Psoas muscle (tissue), 8 donors: Measurements from ENCODE around the gene RAF1. TPM values are rescaled to one million over a fixed set of nuclear protein-coding genes. Genes with fewer than 3 reads are reported as not detected.

Source experiments
- ATAC-seq, 4 donors: fragments of 200-7000 bp; cut with Tn5 transposase; one replicate each; pipeline ENCODE4 v1.9.1; 2020; ENCODE audit warnings: moderate library complexity in 3 of 4, mild to moderate bottlenecking in 2 of 4
- DNase-seq, 2 donors: peaks; one replicate each; pipeline ENCODE4 v3.0.0-alpha.2; 2020
- H3K27ac ChIP-seq: fragments of 200-600 bp; one replicate; pipeline ENCODE4 v1.8.0; 2022
- H3K27me3 ChIP-seq, 3 donors: fragments of 200-600 bp in 1 of 3; one replicate each; pipeline versions ENCODE4 v1.6.1 to v1.8.0; 2013 to 2022; ENCODE audit warnings: low read length in 2 of 3, mild to moderate bottlenecking in 2 of 3, moderate library complexity in 1 of 3; ENCODE audit not compliant: insufficient read depth in 3 of 3
- H3K36me3 ChIP-seq, 2 donors: fragments of 200-600 bp in 1 of 2; one replicate each; pipeline versions ENCODE4 v1.6.1 to v1.8.0; 2013 to 2022; ENCODE audit warnings: low read depth in 1 of 2, mild to moderate bottlenecking in 1 of 2, moderate library complexity in 1 of 2; ENCODE audit not compliant: insufficient read depth in 1 of 2
- H3K4me1 ChIP-seq: fragments of 200-600 bp; one replicate; pipeline ENCODE4 v1.8.0; 2022
- H3K4me3 ChIP-seq: fragments of 200-600 bp; one replicate; pipeline ENCODE4 v1.8.0; 2022; ENCODE audit warnings: mild to moderate bottlenecking
- H3K9me3 ChIP-seq: fragments of 200-600 bp; one replicate; pipeline ENCODE4 v1.8.0; 2022
- WGBS, 3 donors: extraction: QIAGEN DNeasy Blood & Tissue Kit; methylation state at CpG; one replicate each; pipeline versions ENCODE4 v1.1.6 to v1.1.7; 2013; 5-methylcytosine and 5-hydroxymethylcytosine counted together
- intact Hi-C, 2 donors: fragments of 100-400 bp; cut with DNase I; formaldehyde crosslinking; loops; one replicate each; pipeline versions ENCODE4 v1.11.0 to v1.14.2; 2022
- polyA plus RNA-seq, 3 donors: library from polyadenylated mRNA; stranded (reverse); fragments of 200-250 nt; gene quantifications; one replicate each; pipeline ENCODE4 v1.2.3, GENCODE V29; 2013
- total RNA-seq, 4 donors: library from RNA; stranded (reverse); fragmentation: NEBNext Ultra II Directional in 2 of 4; extraction: Animal tissue kit (Norgen Biotek cat#: 25700) in 2 of 4; gene quantifications; one replicate each; pipeline versions ENCODE4 v1.2.1 to v1.2.4, GENCODE V29; 2021 to 2023
- TF ChIP-seq, protein P1 (sequence below): fragments of 200-600 bp; IDR thresholded peaks from one replicate; pipeline ENCODE4 v1.8.0; 2022; ENCODE audit warnings: antibody characterized with exemption
- donor health status: healthy with polysubstance abuse.
- donor health status: DM: no; HTN: no; CAD: no; lungs with moderate emphysema.
- donor health status: Bipolar disorder and iron deficiency.
- donor health status: healthy.
- donor health status: DM: yes; HTN: yes; CAD: no.
- donor health status: DM: no; HTN: no; CAD: no.
- donor health status: DM: no; HTN: no; CAD: no.
- donor health status: DM: yes; HTN: yes; CAD: no.

RAF1 gene
- total and polyA plus RNA-seq, 7 donors: 87.2 to 391 (median 155) TPM

GRCh38 chr3:12556690-12557472 lies 107.0 kb downstream of the RAF1 start, which contains the start of gene MKRN2:
Gene MKRN2, plus strand, starts transcription at chr3:12557087. Its CDS starts 64 bp downstream, at chr3:12557151.
- H3K4me1 ChIP-seq: peaks cover 47% of the 10 kb centered on the region
- WGBS, 3 donors: 0% methylated on average over 66 to 77 of the region's 77 CpGs
- no peaks in the 10 kb centered on the region for H3K36me3 ChIP-seq
- H3K9me3 ChIP-seq: no peaks in the 10 kb centered on the region
- H3K27ac ChIP-seq: peak within 1 kb of the TSS; percentile 99
- peak; percentile 93 to 97 (median 94) for ATAC-seq
- peak; percentile 87 to 94 for DNase-seq
- intact Hi-C loops: no loop called here
- peaks cover 0 to 16% (median 5%) of the 10 kb centered on the region in 3 donors for H3K27me3 ChIP-seq
- H3K4me3 ChIP-seq: peak within 1 kb of the TSS; percentile 92
- TF ChIP-seq, protein P1, sequence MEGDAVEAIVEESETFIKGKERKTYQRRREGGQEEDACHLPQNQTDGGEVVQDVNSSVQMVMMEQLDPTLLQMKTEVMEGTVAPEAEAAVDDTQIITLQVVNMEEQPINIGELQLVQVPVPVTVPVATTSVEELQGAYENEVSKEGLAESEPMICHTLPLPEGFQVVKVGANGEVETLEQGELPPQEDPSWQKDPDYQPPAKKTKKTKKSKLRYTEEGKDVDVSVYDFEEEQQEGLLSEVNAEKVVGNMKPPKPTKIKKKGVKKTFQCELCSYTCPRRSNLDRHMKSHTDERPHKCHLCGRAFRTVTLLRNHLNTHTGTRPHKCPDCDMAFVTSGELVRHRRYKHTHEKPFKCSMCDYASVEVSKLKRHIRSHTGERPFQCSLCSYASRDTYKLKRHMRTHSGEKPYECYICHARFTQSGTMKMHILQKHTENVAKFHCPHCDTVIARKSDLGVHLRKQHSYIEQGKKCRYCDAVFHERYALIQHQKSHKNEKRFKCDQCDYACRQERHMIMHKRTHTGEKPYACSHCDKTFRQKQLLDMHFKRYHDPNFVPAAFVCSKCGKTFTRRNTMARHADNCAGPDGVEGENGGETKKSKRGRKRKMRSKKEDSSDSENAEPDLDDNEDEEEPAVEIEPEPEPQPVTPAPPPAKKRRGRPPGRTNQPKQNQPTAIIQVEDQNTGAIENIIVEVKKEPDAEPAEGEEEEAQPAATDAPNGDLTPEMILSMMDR: no peak

GRCh38 chr3:12556314-12556689 lies 107.6 kb downstream of the RAF1 start:
- no peaks in the 10 kb centered on the region for H3K9me3 ChIP-seq
- H3K27ac ChIP-seq: peak overlapping the region; percentile 99
- WGBS, 3 donors: 2 to 3% (median 3%) methylated on average over 8 of the region's 8 CpGs
- TF ChIP-seq, protein P1: no peak
- intact Hi-C loops: no loop called here
- ATAC-seq: peak in 2 of 4 donors; percentile 2 to 12
- peaks cover 0 to 16% (median 5%) of the 10 kb centered on the region in 3 donors for H3K27me3 ChIP-seq
- peaks cover 42% of the 10 kb centered on the region for H3K4me1 ChIP-seq
- no peak for DNase-seq
- H3K4me3 ChIP-seq: peak overlapping the region; percentile 92
- H3K36me3 ChIP-seq: no peaks in the 10 kb centered on the region

DNA sequence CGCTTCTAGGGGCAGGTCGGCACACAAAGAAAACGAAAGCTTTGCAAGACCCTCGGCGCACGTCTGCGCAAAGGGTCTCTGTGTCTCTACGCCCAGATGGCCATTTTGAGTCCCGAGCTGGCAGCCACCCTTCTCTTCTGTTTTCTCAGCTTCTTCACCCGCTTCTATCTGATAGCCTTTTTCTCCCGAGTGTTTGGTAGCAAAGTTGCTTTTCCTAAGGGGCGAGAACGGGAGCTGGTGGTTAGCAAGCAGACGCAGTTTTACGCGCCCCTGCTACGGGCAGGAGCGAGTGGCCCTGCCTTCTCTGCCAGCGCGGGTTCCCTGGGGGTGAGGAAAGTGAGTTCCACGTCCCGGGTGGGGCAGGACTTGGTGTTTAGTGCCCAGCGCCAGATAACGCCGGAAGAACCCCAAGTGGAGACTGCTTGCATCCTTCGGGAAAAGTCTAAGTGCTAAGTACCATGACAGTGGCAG lies 110.0 kb downstream of the RAF1 start:
- H3K27ac ChIP-seq: no peak overlapping the region
- H3K4me1 ChIP-seq: peaks cover 19% of the 10 kb centered on the region
- H3K27me3 ChIP-seq: peaks cover 0 to 16% (median 5%) of the 10 kb centered on the region in 3 donors
- DNase-seq (peak; percentile 24 to 59), ATAC-seq (peak in 1 of 4 donors; percentile 2)
- H3K9me3 ChIP-seq: no peaks in the 10 kb centered on the region
- intact Hi-C loops: no loop called here
- TF ChIP-seq, protein P1: no peak
- WGBS, 3 donors: 2 to 10% (median 2%) methylated on average over 26 of the region's 26 CpGs
- H3K4me3 ChIP-seq: peak overlapping the region; percentile 66
- H3K36me3 ChIP-seq: no peaks in the 10 kb centered on the region

DNA sequence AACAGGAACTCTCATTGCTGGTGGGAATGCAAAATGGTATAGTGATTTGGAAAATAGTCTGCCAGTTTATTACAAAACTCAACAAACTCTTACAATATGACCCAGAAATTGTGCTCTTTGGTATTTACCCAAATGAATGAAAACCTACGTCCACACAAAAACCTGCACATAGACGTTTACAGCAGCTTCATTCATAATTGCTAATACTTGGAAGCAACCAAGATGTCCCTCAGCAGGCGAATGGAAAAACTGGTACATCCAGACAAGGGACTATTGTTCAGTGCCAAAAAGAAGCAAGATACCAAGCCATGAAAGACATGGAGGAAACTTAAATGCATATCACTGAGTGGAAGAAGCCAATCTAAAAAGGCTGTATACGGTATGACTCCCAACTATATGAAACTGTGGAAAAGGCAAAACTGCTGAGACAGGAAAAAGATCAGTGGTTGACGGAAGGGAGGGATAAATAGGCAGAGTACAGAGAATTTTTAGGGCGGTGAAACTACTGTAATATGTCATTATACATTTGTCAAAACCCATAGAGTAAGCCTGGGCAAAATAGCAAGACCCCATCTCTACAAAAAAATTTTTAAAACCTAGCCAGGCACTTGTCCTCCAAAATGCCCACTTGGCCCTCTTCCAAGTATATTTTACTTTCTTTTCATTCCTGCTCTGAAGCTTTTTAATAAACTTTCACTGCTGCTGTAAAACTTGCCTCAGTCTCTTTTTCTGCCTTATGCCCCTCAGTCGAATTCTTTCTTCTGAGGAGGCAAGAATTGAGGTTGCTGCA lies 113.8 kb downstream of the RAF1 start:
- DNase-seq: no peak
- no peak for ATAC-seq
- no peaks in the 10 kb centered on the region for H3K9me3 ChIP-seq
- intact Hi-C loops: no loop called here
- H3K4me1 ChIP-seq: peaks cover 7% of the 10 kb centered on the region
- 62 to 73% (median 71%) methylated on average over 7 of the region's 7 CpGs for WGBS, 3 donors
- no peak overlapping the region for H3K27ac ChIP-seq
- H3K4me3 ChIP-seq: no peak overlapping the region
- peaks cover 0 to 16% (median 5%) of the 10 kb centered on the region in 3 donors for H3K27me3 ChIP-seq
- H3K36me3 ChIP-seq: no peaks in the 10 kb centered on the region
- TF ChIP-seq, protein P1: no peak
